ENCODE measurements around the gene ADRA2A. TPM values are rescaled to one million over a fixed set of nuclear protein-coding genes. Genes with fewer than 3 reads are reported as not detected.

Gene ADRA2A
- total RNA-seq, 4 donors from 2014 or later = 8.5 to 62.1 (median 17.6) TPM

GRCh38 chr10:111108441-111108840, 31.6 kb downstream of the ADRA2A start:
- Histone ChIP-seq H3K27me3 (no peaks in the 10 kb centered on the region), H3K9me3 (no peaks in the 10 kb centered on the region), H3K36me3 (no peaks in the 10 kb centered on the region), H3K27ac (no peak overlapping the region), H3K4me3 (no peak overlapping the region), H3K4me1 (no peaks in the 10 kb centered on the region)
- DNase-seq (ENCODE audit: low spot score in 2 of 2) = no peak
- WGBS, 2 donors = 92% methylated on average over 6 of the region's 6 CpGs
- no peak for TF ChIP-seq POLR2A (IDR thresholded peaks at IDR 0.05)
- no peak for TF ChIP-seq CTCF (IDR thresholded peaks at IDR 0.05)
- TF ChIP-seq EP300 (IDR thresholded peaks at IDR 0.05) = no peak

GRCh38 chr10:111109501-111110242, 32.8 kb downstream of the ADRA2A start:
- TF ChIP-seq EP300 (IDR thresholded peaks at IDR 0.05) (no peak), CTCF (IDR thresholded peaks at IDR 0.05) (no peak), POLR2A (IDR thresholded peaks at IDR 0.05) (no peak)
- DNase-seq (ENCODE audit: low spot score in 2 of 2) = no peak
- Histone ChIP-seq H3K27me3 (no peaks in the 10 kb centered on the region), H3K36me3 (no peaks in the 10 kb centered on the region), H3K9me3 (no peaks in the 10 kb centered on the region), H3K27ac (no peak overlapping the region), H3K4me3 (no peak overlapping the region), H3K4me1 (no peaks in the 10 kb centered on the region)
- WGBS, 2 donors = 54 to 56% methylated on average over 8 of the region's 8 CpGs

- Histone ChIP-seq H3K4me1 (no peaks in the 10 kb centered on the region), H3K36me3 (no peaks in the 10 kb centered on the region), H3K27ac (no peak overlapping the region), H3K9me3 (no peaks in the 10 kb centered on the region), H3K4me3 (no peak overlapping the region), H3K27me3 (no peaks in the 10 kb centered on the region)
- TF ChIP-seq EP300 (IDR thresholded peaks at IDR 0.05) (no peak), POLR2A (IDR thresholded peaks at IDR 0.05) (no peak), CTCF (IDR thresholded peaks at IDR 0.05) (no peak)
- 87 to 92% methylated on average over 3 of the region's 3 CpGs for WGBS, 2 donors
- no peak for DNase-seq (ENCODE audit: low spot score in 2 of 2)
These were observed 33.9 kb downstream of the ADRA2A start for GRCh38 chr10:111110771-111111170.

GRCh38 chr10:111112333-111112732, 35.5 kb downstream of the ADRA2A start:
- Histone ChIP-seq H3K4me3 (no peak overlapping the region), H3K36me3 (no peaks in the 10 kb centered on the region), H3K9me3 (no peaks in the 10 kb centered on the region), H3K27ac (no peak overlapping the region), H3K4me1 (no peaks in the 10 kb centered on the region), H3K27me3 (no peaks in the 10 kb centered on the region)
- 78 to 92% methylated on average over 1 of the region's 1 CpG for WGBS, 2 donors
- TF ChIP-seq POLR2A (IDR thresholded peaks at IDR 0.05) (no peak), CTCF (IDR thresholded peaks at IDR 0.05) (no peak), EP300 (IDR thresholded peaks at IDR 0.05) (no peak)
- no peak for DNase-seq (ENCODE audit: low spot score in 2 of 2)

- DNase-seq (ENCODE audit: low spot score in 2 of 2) = no peak
- Histone ChIP-seq H3K4me3 (no peak overlapping the region), H3K36me3 (no peaks in the 10 kb centered on the region), H3K27ac (no peak overlapping the region), H3K27me3 (no peaks in the 10 kb centered on the region), H3K9me3 (no peaks in the 10 kb centered on the region), H3K4me1 (no peaks in the 10 kb centered on the region)
- WGBS, 2 donors = 83 to 89% methylated on average over 8 of the region's 8 CpGs
- TF ChIP-seq EP300 (IDR thresholded peaks at IDR 0.05) = no peak
- TF ChIP-seq POLR2A (IDR thresholded peaks at IDR 0.05) = no peak
- no peak for TF ChIP-seq CTCF (IDR thresholded peaks at IDR 0.05)
These were observed 36.6 kb downstream of the ADRA2A start for GRCh38 chr10:111113238-111113960.
